ENCODE results near the gene SCN2A. TPM values are rescaled to one million over a fixed set of nuclear protein-coding genes. Genes with fewer than 3 reads are reported as not detected.

Gene SCN2A
- total RNA-seq, 1 experiment from 2014 or later = 0.39 TPM

GRCh38 chr2:165245081-165245793 lies 6.0 kb downstream of the SCN2A start:
- no peaks in the 10 kb centered on the region for H3K9me3 Mint-ChIP-seq
- no peak for ATAC-seq

GRCh38 chr2:165248238-165248637 lies 9.0 kb downstream of the SCN2A start:
- ChIA-PET CTCF (interaction anchor here (2.9 kb wide), 1 partner anchor 9 kb away, joined by 17 read pairs; the partner anchor contains the start of gene SCN2A), POLR2A (no interaction called here)
- no peak for TF ChIP-seq NR1H2 (CRISPR knock-in tag; IDR thresholded peaks at IDR 0.05)
- no peak for TF ChIP-seq ELF4 (CRISPR knock-in tag; IDR thresholded peaks at IDR 0.05; ENCODE audit: low read depth)
- no peak for TF ChIP-seq STAT6 (CRISPR knock-in tag; conservative IDR thresholded peaks at IDR 0.05; ENCODE audit: low read depth)
- no peak for TF ChIP-seq ATF1 (CRISPR knock-in tag; IDR thresholded peaks at IDR 0.05)
- no peak for TF ChIP-seq ESRRA (CRISPR knock-in tag; IDR thresholded peaks at IDR 0.05; ENCODE audit: borderline replicate concordance)
- TF ChIP-seq RORB (CRISPR knock-in tag; IDR thresholded peaks at IDR 0.05) = no peak
- no peak overlapping the region for H3K4me3 Mint-ChIP-seq
- no peaks in the 10 kb centered on the region for H3K36me3 Mint-ChIP-seq
- no peaks in the 10 kb centered on the region for H3K27me3 Mint-ChIP-seq (ENCODE audit: low read depth)
- ATAC-seq (peak; percentile 16; the same call in 1 of the 2 replicates), DNase-seq (ENCODE audit: low spot score) (no peak)
- H3K9me3 Mint-ChIP-seq = no peaks in the 10 kb centered on the region
- H3K27ac Mint-ChIP-seq = no peak overlapping the region
- H3K4me1 Mint-ChIP-seq = no peaks in the 10 kb centered on the region; the same call in 1 of the 2 replicates

More at GRCh38 chr2:165245081-165245793, 6.0 kb downstream of the SCN2A start:
- H3K4me3 Mint-ChIP-seq = no peak overlapping the region
- no peak overlapping the region for H3K27ac Mint-ChIP-seq
- H3K36me3 Mint-ChIP-seq = no peaks in the 10 kb centered on the region
- no peaks in the 10 kb centered on the region for H3K27me3 Mint-ChIP-seq (ENCODE audit: low read depth)
- no peak for DNase-seq (ENCODE audit: low spot score)
- CTCF ChIA-PET = no interaction called here
- H3K4me1 Mint-ChIP-seq = peaks cover 4% of the 10 kb centered on the region; the same call in 1 of the 2 replicates
- POLR2A ChIA-PET = no interaction called here
- TF ChIP-seq RELA (CRISPR knock-in tag; IDR thresholded peaks at IDR 0.05; ENCODE audit: borderline replicate concordance) (no peak), E2F4 (CRISPR knock-in tag; IDR thresholded peaks at IDR 0.05; ENCODE audit: borderline replicate concordance, low read depth) (no peak), ETV6 (CRISPR knock-in tag; IDR thresholded peaks at IDR 0.05) (no peak), HMGXB4 (CRISPR knock-in tag; IDR thresholded peaks at IDR 0.05) (no peak), FOXP4 (CRISPR knock-in tag; IDR thresholded peaks at IDR 0.05) (no peak), ZNF423 (CRISPR knock-in tag; IDR thresholded peaks at IDR 0.05) (no peak), ZNF121 (CRISPR knock-in tag; IDR thresholded peaks at IDR 0.05) (no peak), ZNF263 (CRISPR knock-in tag; IDR thresholded peaks at IDR 0.05; ENCODE audit: low read depth) (no peak), EMX1 (CRISPR knock-in tag; IDR thresholded peaks at IDR 0.05) (no peak), HMGA2 (CRISPR knock-in tag; IDR thresholded peaks at IDR 0.05) (no peak)

All from WTC11 (cell line).